RWPE2 (cell line): ENCODE data around the gene RFNG.

Source experiments
- ATAC-seq: fragments of 200-7000 bp; cut with Tn5 transposase; 3 replicates; pipeline ENCODE4 v1.9.1; 2021; ENCODE audit warnings: low read depth
- DNase-seq: peaks from one replicate; pipeline ENCODE4 v3.0.0-alpha.2; 2020; ENCODE audit warnings: low spot score
- H3K27ac ChIP-seq: fragments of 450-650 bp; 2 replicates; pipeline ENCODE4 v1.5.1; 2017; ENCODE audit warnings: mild to moderate bottlenecking; ENCODE audit not compliant: poor library complexity, severe bottlenecking
- H3K27me3 ChIP-seq: fragments of 250-450 bp; sonication (Bioruptor Pico); 2 replicates; pipeline ENCODE4 v1.5.1; 2021; ENCODE audit warnings: mild to moderate bottlenecking, moderate library complexity; ENCODE audit not compliant: insufficient read depth, poor library complexity, severe bottlenecking
- H3K36me3 ChIP-seq: fragments of 250-450 bp; sonication (Bioruptor Pico); 2 replicates; pipeline ENCODE4 v1.5.1; 2020; ENCODE audit warnings: low read depth, mild to moderate bottlenecking, moderate library complexity
- H3K4me1 ChIP-seq: fragments of 250-450 bp; sonication (Bioruptor Pico); 2 replicates; pipeline ENCODE4 v1.5.1; 2021; ENCODE audit warnings: mild to moderate bottlenecking, moderate library complexity; ENCODE audit not compliant: insufficient read depth, poor library complexity, severe bottlenecking
- H3K4me3 ChIP-seq: fragments of 250-450 bp; sonication (Bioruptor Pico); 2 replicates; pipeline ENCODE4 v1.5.1; 2021; ENCODE audit warnings: mild to moderate bottlenecking, moderate library complexity; ENCODE audit not compliant: severe bottlenecking
- H3K9me3 ChIP-seq: fragments of 250-450 bp; sonication (Bioruptor Pico); 2 replicates; pipeline ENCODE4 v1.5.1; 2021; ENCODE audit warnings: mild to moderate bottlenecking, moderate library complexity; ENCODE audit not compliant: severe bottlenecking
- CTCF ChIP-seq: fragments of 450-650 bp; IDR thresholded peaks from one replicate; pipeline ENCODE4 v1.5.1; 2017; ENCODE audit warnings: mild to moderate bottlenecking, moderate library complexity; ENCODE audit not compliant: poor library complexity, severe bottlenecking

Gene RFNG

GRCh38 chr17:82023447-82024241 is 28.0 kb downstream of the RFNG start:
- TF ChIP-seq CTCF, result no peak
- 0 out of 2 replicates have a peak, but pooled peaks cover 5% of the 10 kb centered on the region for H3K36me3 ChIP-seq
- H3K4me1 ChIP-seq, result no peaks in the 10 kb centered on the region
- DNase-seq (no peak), ATAC-seq (peak; percentile 6)
- no peaks in the 10 kb centered on the region for H3K27me3 ChIP-seq
- H3K4me3 ChIP-seq, result peak overlapping the region; percentile 56
- peak overlapping the region; percentile 16 for H3K27ac ChIP-seq
- no peaks in the 10 kb centered on the region for H3K9me3 ChIP-seq

- peak; percentile 100 for DNase-seq
- no peak for TF ChIP-seq CTCF
- no peaks in the 10 kb centered on the region for H3K27me3 ChIP-seq
- peak within 1 kb of the TSS; percentile 81 for H3K4me3 ChIP-seq
- peak; percentile 88 for ATAC-seq
- H3K27ac ChIP-seq, result peak within 1 kb of the TSS; percentile 48
- H3K9me3 ChIP-seq, result no peaks in the 10 kb centered on the region
- H3K4me1 ChIP-seq, result no peaks in the 10 kb centered on the region
- H3K36me3 ChIP-seq, result 0 out of 2 replicates have a peak, but pooled peaks cover 9% of the 10 kb centered on the region
Observed at GRCh38 chr17:82022981-82023446, 28.6 kb downstream of the RFNG start, which contains the start of gene LRRC45. LRRC45 (plus strand) TSS chr17:82023305; CDS start chr17:82023644, 339 bp downstream.

GRCh38 chr17:82022310-82022980 is 29.2 kb downstream of the RFNG start, which contains the start of gene CENPX:
CENPX (minus strand) TSS chr17:82022878; CDS start chr17:82022861, 17 bp downstream.
- Histone ChIP-seq H3K27ac (peak within 1 kb of the TSS; percentile 48), H3K9me3 (no peaks in the 10 kb centered on the region), H3K4me3 (peak within 1 kb of the TSS; percentile 81), H3K36me3 (0 out of 2 replicates have a peak, but pooled peaks cover 9% of the 10 kb centered on the region), H3K4me1 (no peaks in the 10 kb centered on the region), H3K27me3 (no peaks in the 10 kb centered on the region)
- TF ChIP-seq CTCF, result no peak
- ATAC-seq, result peak; percentile 68; the same call in 2 of the 3 replicates
- no peak for DNase-seq

GRCh38 chr17:82021900-82022309 is 29.7 kb downstream of the RFNG start:
- TF ChIP-seq CTCF, result no peak
- Histone ChIP-seq H3K4me1 (no peaks in the 10 kb centered on the region), H3K9me3 (no peaks in the 10 kb centered on the region), H3K27ac (peak overlapping the region; percentile 48), H3K36me3 (0 out of 2 replicates have a peak, but pooled peaks cover 9% of the 10 kb centered on the region), H3K4me3 (peak overlapping the region; percentile 81), H3K27me3 (no peaks in the 10 kb centered on the region)
- no peak for DNase-seq
- ATAC-seq, result no peak
